COLO829 (cell line): ENCODE data around the gene GPRIN2.
"Not testable (repeated sequence)": the region's sequence is repeated elsewhere in the genome, so short reads cannot be mapped to it uniquely, and the experiment has no call there.

Experiments
- DNase-seq: peaks from one replicate; pipeline ENCODE4 v3.0.0; 2012; ENCODE audit warnings: low spot score

Gene GPRIN2

DNA sequence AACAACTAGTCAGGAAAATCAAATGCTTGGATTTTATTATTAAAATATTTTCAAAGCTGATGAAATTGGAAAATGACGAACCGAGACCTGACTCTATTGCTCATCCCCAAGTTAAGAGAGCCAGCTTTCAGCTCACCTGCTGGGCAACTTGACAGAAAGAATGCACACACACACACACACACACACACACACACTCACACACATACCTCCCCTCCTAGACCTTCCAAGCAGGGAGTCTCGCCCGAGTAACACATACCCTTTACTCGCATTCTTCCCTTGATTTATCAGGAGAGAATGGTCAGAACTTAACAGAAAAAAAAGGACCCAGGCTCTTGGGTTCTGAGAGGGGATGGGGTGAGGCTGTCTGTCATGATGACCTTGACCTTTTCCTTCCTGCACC is 19.1 kb downstream of the GPRIN2 start:
- no peak for DNase-seq

DNA sequence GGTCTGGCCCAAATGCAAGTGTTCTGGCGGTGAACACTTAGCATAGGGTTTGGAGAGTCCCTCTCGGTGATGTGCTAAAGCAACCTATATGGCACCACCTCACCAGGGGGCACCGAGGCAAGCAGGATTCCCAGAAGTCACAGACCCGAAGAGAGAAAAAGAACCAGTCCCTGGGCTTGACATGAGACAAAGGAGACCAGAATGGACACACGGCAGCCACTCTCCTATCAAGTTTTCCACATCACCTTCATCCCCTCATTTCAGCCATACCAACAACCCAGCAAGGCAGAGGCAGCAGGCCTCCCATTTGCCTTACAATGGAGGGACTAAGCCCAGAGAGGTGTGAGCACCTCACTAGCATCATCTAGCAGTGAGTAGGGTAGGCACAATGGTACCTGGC is 19.7 kb downstream of the GPRIN2 start:
- DNase-seq, result no peak

DNA sequence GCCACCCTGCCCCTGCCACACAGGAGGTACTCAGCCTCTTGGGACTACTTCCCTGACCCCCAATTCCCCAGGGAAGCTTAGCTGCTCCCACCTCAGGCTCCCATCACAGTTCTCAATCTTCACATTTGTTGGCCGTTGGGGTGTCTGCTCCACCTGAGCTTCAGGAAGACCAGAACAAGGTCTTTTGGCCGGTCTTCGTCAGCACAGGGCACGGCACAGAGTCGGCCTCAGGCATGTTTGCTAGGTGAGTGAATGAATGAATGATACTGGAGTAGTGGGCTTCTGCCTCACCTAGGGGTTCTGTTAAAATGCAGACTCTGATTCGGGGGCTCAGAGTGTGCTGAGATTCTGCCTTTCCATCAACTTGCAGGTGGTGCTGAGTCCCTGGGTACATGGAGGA is 20.3 kb downstream of the GPRIN2 start:
- no peak for DNase-seq

DNA sequence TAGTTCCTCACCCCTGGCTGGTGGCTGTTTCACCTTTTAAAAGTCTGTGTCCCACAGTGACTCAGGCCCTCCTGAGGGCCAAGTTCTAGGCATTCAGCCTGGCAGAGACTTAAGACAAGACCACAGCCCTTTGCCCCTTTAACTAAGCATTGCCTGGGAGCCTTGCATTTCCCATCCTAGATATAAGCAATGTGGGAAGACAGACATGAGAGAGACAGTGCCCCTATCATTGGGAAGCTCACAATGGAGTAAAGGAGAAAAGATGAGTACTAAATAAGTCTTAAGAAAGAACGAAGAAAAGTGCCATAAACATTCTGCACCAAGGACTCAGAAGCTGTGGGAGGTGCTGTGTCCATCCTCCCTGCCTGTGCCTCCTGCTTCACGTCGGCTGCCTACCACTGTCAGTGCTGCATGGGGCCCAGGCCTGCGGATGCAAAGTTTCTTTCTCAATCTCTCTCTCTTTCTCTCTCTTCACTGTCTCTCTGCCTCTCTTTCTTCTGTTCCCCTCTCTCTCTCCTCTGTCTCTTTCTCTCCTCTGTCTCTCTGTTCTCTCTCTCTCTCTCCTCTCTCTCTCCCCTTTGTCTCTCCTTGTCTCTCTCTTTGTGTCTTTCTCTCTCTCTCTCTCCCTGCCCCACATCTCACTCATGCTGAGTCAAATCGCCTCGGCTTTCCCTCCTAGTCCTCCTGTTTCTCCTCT is 21.5 kb downstream of the GPRIN2 start:
- no peak for DNase-seq

DNA sequence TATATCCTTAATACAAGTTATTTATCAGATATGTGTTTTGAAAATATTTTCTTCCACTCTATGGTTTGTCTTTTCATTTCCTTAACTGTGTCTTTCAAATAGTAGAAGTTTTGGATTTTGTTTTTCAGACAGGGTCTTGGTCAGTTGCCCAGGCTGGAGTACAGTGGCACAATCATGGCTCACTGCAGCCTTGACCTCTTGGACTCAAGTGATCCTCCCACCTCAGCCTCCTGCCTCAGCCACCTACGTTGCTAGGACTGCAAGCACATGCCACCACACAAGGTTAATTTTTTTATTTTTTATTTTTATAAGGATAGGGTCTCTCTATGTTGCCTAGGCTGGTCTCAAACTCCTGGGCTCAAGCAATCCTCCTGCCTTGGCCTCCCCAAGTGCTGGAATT is 24.2 kb downstream of the GPRIN2 start:
- not testable (repeated sequence) for DNase-seq

DNA sequence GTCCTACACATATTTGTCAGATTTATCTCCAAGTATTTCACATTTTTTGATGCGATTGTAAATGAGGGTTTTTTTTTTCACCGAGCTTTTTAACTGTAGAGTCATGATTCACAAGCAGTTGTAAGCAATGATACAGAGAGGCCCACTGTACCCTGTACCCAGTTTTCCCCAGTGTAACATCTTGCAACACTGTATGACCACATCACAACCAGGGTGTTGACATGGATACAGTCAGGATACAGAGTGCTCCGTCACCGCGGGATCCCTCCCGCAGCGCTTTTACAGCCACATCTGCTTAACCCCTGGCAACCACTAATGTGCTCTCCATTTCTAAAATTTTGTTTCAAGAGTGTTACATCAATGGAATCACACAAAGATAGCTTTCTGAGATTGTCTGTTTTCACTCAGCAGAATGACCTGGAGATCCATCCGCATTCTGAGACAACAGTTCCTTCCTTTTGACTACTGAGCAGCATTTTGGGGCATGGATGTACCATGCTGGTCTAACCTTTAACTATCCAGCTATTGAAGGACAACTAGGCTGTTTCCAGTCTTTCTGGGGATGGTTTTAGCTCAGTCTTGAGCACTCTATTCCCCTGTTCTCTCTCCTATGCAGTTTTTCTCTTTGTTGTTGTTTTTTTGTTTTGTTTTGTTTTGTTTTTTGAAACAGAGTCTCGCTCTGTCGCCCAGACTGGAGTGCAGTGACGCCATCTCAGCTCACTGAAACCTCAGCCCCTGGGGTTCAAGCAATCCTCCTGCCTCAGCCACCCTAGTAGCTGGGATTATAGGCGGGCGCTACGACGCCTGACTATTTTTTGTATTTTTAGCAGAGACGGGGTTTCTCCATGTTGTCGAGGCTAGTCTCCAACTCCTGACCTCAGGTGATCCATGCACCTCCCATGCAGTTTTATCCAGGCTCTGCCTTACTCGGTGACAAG is 25.9 kb downstream of the GPRIN2 start:
- DNase-seq, result no peak

DNA sequence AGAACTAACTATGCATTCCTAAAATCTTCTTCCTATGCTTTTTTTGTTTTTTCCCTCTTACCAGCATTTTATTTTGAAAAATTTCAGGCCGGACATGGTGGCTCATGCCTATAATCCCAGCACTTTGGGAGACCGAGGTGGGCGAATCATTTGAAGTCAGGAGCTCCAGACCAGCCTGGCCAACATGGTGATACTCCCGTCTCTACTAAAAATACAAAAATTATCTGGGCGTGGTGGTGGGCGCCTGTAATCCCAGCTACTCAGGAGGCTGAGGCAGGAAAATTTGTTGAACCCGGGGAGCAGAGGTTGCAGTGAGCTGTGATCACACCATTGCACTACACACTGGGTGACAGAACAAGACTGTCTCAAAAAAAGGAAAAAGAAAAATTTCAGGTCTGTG is 26.7 kb downstream of the GPRIN2 start:
- DNase-seq, result not testable (repeated sequence)

DNA sequence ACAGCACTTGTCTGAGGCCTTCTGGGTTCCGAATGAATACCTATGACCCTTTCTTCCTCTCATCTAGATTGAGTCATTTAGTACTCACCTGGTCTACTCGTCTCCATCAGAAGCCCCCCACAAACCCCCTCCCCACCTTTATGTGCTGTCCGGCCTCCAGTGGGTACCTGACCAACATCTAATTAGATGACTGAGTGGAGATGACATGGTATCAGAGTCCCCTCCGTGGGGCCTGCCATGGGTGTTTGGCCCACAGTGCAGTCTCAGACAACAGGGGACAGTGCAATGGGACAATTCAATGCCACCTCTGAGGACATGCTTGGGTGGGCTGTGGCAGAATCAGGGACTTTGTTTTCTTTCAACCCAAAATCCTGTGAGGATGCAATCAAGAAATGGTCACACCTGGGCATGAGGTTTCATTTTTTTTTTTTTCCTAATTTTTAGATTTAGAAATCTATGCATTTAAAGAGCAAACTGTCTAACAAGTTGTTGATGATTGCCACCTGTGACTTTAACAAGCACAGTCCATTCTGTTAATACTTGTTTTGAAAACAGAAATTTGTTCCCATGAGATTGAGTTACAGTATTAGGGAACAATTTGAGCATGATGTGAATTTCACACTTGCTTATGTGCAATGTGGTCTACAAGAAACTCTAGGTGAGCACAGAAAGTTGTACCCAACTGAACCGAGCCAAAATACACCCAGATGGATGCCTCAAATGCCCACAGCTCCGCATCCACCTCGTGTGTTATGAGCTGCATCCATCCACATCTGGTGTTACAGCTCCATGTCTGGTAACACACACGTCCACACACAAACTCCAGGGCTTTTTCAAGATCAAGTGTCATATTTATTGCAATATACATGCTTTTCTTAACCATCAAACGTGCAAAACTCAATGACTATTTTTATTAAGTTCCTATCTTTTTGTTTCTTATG is 27.5 kb downstream of the GPRIN2 start:
- DNase-seq, result no peak

DNA sequence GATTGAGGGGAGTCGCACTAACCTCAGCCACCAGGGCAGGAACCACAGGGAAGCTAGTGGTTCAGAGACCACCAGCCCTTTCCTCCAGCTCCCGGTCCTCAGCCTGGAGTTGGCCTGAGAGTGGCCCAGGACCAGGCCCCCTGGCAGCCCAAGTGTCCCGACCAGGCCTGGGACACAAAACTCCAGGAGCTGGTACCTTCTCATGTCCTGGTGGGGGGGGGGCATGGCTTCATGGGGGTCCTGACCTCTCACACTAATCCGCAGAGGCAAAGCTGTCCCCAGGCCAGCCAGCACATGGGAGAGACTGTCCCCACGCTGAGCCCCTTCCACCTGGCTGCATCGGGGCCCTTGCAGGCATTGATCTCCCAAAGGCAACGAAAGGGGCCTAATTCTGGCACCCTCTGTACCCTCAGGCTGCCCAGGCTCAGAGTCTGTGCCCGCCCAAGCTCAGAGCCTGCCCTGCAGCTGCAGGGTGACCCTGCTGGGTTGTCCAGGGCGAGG is 28.2 kb downstream of the GPRIN2 start:
- DNase-seq, result no peak

DNA sequence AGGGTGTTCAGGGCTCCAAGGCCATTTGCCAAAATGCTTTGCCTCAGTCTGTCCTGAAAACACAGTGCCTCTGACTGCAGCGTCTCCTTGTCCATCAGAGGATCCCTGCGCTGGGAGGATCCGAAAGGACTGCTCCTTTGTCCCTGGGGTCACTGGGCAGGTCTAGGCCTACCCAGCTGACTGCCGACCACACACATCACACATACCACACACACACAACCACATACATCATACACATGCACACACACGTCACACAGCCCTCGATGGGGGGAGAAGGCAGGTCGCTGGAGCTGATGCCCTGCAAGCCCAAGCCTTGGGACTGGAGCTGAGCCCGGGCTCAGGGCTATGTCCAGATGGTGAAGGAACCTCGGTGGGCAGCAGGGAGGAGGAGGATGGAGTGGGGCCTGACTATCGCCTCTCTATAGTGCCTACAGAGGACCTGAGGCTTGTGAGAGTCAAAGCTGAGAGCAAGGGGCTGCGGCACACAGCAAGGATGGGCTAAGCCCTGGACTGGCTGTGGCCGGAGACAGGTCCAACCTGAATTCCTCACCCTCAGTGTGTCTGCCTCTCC is 29.1 kb downstream of the GPRIN2 start:
- DNase-seq, result no peak

DNA sequence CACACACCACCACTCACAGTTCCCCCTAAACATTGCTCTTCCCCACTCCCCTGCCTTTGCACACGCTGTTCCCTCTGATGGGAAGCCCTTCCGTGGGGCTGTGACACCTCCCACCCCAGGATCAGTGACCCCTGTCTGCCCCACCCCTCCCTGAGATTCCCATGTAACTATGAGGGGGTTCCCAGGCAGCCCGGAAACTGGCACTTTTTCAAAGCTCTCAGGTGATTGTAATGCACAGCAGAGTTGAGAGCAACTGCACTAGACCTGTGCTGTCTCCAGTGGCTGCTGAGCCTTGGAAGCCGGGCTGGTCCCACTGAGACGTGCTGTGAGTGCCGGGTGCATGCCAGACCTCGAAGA is 29.8 kb downstream of the GPRIN2 start:
- DNase-seq, result no peak

DNA sequence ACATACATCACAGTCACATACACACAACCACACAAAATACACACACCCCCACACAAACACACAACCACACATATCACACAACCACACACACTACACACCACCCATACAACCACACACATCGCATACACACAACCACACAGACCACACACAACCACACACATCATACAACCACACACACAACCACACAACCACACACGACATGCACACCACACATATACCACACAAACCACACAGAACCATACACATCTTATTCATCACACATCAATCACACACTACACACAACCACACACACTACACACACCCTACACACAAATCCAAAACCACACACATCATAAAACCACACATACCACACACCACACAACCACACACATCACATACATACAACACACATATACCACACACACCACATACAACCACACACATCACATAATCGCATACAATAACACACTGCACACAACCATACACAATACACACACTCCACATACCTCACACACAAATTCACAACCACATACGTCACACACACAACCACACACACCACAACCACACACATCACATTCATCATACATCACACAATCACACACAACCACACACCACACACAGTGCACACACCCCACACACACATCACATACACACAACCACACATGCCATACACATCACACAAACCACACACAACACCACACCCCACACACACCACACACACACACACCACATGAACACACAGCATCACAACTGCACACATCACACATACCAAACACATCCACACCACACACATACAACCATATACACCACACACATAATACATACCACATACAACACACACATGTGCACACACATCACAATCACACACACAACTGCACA is 30.4 kb downstream of the GPRIN2 start:
- no peak for DNase-seq

DNA sequence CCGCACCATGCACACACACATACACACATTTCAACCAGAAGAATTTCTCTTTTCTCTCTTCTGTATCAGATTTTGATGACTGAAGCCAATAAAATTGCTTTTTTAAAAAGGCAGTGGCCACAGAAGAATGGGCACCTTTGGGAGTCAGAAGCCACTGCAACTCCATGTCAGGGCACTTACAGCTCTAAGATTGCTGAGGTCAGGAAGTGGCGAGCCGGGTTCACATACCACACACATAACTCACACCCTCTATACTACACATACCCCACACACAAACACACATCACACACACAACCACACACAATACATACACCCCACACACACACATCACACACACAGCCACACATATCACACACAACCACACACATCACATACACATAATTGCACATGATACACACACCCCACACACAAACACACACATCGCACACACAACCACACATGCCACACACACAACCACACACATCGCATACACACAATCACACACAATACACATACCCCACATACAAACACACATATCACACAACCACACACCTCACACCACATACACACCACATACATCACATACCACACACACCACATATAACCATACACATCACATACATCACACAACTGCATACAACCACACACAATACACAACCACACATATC is 31.2 kb downstream of the GPRIN2 start:
- no peak for DNase-seq

DNA sequence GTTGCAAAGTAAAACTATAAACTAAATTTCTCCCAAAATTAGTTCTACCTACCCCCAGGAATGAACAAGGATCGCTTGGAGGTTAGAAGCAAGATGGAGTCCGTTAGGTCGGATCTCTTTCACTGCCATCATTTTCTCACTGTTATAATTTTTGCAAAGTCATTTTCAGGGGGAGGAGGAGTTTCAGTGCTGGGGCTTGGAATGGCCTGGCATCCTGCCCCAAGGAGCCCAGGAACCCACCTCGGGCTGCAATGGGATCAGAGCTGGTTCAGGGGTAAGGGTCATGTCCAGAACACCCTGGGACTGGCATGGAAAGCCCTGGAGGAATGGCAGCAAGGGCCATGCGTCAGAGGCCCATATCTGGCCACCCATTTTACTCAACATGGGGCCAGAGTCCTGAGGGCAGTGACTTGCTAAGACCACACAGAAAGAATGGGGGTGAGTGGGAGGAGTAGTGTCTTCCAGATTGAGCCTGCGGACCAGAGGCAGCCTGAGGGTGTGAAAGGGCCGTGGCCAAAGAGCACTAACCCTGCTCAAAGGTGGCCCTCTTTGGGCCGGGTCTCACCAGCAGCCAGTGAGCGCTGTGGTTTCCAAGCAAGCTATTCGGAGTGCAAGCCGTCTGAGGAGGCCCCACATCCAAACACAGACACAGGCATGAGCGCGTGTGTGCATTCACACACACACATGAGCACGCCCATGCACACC is 31.8 kb downstream of the GPRIN2 start:
- DNase-seq, result no peak

DNA sequence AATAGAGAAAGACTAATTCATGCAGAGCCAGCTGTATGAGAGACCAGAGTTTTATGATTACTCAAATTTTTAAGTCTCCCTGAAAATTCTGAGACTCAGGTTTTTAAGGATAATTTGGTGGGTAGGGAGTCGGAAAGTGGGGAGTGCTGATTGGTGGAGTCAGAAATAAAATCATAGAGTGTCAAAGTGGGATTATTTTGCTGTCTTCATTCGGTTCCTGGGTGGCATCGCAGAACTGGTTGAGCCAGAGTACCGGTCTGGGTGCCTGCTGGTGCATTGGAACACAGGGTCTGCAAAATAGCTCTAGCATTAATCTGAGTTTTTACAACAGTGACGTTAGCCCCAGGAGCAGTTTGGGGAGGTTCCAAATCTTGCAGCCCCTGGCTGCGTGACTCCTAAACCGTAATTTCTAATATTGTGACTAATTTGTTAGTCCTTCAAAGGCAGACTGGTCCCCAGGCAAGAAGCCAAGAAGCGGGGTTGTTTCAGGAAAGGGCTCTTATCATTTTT is 32.4 kb downstream of the GPRIN2 start:
- no peak for DNase-seq

DNA sequence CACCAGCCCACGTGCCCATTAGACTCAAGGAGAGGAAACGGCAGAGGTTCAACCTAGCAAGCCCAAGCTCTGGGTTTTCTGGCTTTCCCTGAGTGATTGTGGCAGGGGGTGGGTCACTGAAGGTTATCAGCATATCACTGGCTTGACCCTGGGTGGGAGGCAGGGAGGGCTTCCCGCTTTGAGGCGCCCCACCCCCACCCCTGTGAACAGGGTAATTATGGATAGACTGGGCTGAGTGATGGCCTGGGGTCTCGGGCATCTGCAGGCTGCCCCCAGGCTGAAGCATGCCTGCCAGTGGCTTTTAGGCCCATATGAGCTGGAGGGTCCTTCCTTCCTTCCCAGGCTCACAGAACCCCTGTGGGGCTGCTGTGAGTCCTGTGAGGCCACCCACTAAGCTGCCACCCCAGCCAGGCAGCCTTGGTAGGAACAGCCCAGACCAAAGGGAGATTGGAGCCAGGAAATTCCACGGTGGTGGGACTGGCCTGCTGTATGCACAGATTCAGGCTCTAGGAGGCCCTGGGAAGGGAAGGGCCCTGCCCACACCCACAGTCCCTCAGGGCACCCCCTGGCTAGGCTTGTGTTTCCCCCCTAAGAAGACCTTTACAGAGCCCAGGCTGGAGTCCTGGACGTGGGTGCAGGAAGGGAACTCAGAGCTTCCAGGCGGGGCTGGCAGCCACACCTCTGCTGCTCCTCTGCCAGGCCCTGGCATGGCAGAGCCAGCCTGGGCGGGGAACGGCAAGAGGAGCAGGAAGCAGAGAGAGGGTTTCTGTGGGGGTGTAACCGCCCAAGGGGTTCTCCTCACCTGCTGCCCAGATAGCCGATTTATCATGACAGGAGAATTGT is 33.1 kb downstream of the GPRIN2 start:
- no peak for DNase-seq

DNA sequence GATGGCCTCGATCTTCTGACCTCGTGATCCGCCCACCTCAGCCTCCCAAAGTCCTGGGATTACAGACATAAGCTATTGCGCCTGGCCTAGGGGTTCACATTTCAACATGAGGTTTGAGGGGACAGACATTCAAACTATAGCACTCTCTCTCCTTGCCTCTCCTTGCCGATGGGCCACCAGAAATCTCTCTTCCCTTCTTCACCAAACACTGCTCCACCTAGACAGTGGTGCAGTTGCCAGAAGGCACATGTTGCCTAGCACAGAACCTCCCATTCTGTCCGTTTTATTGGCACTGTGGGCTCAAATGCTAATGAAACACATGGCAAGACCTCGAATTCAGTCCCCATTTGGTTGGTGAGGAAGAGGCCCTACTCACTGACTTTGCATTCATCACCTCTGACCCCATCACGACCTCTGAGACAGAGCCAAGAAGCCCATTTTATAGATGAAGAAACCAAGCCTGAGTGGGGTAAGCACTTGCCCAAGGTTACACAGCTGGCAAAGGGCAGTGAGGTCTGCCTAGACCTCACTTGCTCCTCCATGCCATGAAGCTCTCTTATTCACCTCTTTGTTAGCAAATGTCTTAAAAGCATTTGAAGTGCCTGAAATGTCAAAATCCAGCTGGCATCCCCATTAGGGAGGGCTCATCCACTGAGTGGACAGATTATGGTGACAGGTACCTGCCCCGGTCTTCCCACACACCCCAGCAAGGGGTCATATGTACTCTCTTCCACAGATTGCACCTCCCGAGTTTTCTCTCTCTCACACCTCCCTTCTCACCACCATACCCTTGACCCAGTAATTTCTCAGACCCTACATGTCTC is 34.0 kb downstream of the GPRIN2 start:
- DNase-seq, result no peak

DNA sequence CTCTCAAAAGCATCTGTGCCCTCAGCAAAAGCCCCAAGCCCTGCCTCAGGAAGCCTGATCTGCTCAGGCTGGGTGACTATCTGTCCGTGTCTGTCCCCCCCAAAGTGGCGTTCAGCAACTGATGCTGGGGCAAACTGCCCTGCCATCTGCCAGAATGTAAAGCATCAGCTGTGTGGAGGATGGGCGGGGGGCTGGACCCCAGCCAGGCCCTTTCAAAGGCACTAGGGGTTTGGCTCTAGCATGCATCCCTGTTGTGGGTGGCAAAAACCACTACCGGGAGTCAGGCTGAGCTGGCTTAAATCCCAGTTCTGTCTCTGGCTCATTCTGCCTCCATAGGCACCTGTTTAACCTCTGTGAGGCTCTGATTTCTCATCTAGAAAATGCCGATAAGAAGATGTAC is 35.5 kb downstream of the GPRIN2 start:
- no peak for DNase-seq
